ENCODE measurements around the gene VSIR. TPM values are rescaled to one million over a fixed set of nuclear protein-coding genes. Genes with fewer than 3 reads are reported as not detected.

Gene VSIR
- total and polyA plus RNA-seq, 7 donors, result 12.0 to 73.1 (median 40.2) TPM

GRCh38 chr10:71735709-71736569 is 37.4 kb downstream of the VSIR start:
- H3K4me1 ChIP-seq, result peaks cover 0 to 22% (median 12%) of the 10 kb centered on the region in 4 donors

GRCh38 chr10:71734797-71735196 is 38.5 kb downstream of the VSIR start:
- H3K4me3 ChIP-seq, result no peak overlapping the region
- no peaks in the 10 kb centered on the region for H3K36me3 ChIP-seq
- intact Hi-C loops (cut with DNase I), result no loop called here
- 84 to 89% methylated on average over 5 of the region's 5 CpGs for WGBS, 2 donors
- no peak for TF ChIP-seq POLR2A (IDR thresholded peaks at IDR 0.05)
- no peak for TF ChIP-seq POLR2AphosphoS5 (IDR thresholded peaks at IDR 0.05)
- no peak for TF ChIP-seq EP300 (IDR thresholded peaks at IDR 0.05)
- TF ChIP-seq CTCF (IDR thresholded peaks at IDR 0.05), result no peak
- peaks cover 0 to 12% (median 4%) of the 10 kb centered on the region in 4 donors for H3K4me1 ChIP-seq
- H3K27ac ChIP-seq, result no peak overlapping the region
- H3K27me3 ChIP-seq, result no peaks in the 10 kb centered on the region
- H3K9me3 ChIP-seq, result no peaks in the 10 kb centered on the region
- no peak for DNase-seq

More at GRCh38 chr10:71735709-71736569, 37.4 kb downstream of the VSIR start:
- peak overlapping the region in 1 of 4 donors; percentile 23 for H3K27ac ChIP-seq
- TF ChIP-seq CTCF (IDR thresholded peaks at IDR 0.05) (no peak), POLR2A (IDR thresholded peaks at IDR 0.05) (no peak), EP300 (IDR thresholded peaks at IDR 0.05) (no peak), POLR2AphosphoS5 (IDR thresholded peaks at IDR 0.05) (no peak)
- no peaks in the 10 kb centered on the region for H3K27me3 ChIP-seq
- H3K9me3 ChIP-seq, result no peaks in the 10 kb centered on the region
- intact Hi-C loops (cut with DNase I), result no loop called here
- H3K4me3 ChIP-seq, result no peak overlapping the region
- H3K36me3 ChIP-seq, result no peaks in the 10 kb centered on the region
- DNase-seq, result no peak
- 57 to 78% methylated on average over 16 of the region's 16 CpGs for WGBS, 2 donors

GRCh38 chr10:71731791-71732190 is 41.5 kb downstream of the VSIR start:
- TF ChIP-seq POLR2A (IDR thresholded peaks at IDR 0.05) (no peak), CTCF (IDR thresholded peaks at IDR 0.05) (no peak), EP300 (IDR thresholded peaks at IDR 0.05) (no peak), POLR2AphosphoS5 (IDR thresholded peaks at IDR 0.05) (no peak)
- Histone ChIP-seq H3K27me3 (no peaks in the 10 kb centered on the region), H3K36me3 (no peaks in the 10 kb centered on the region), H3K4me1 (peaks cover 0 to 28% (median 28%) of the 10 kb centered on the region in 4 donors), H3K9me3 (no peaks in the 10 kb centered on the region), H3K4me3 (no peak overlapping the region), H3K27ac (no peak overlapping the region)
- intact Hi-C loops (cut with DNase I), result no loop called here
- 92 to 95% methylated on average over 12 of the region's 12 CpGs for WGBS, 2 donors
- DNase-seq, result no peak

GRCh38 chr10:71729161-71729636 is 44.1 kb downstream of the VSIR start:
- peaks cover 0 to 38% (median 32%) of the 10 kb centered on the region in 4 donors for H3K4me1 ChIP-seq
- H3K27me3 ChIP-seq, result no peaks in the 10 kb centered on the region
- H3K9me3 ChIP-seq, result no peaks in the 10 kb centered on the region
- peak overlapping the region; percentile 73 to 82 (median 76) for H3K27ac ChIP-seq
- DNase-seq, result no peak
- intact Hi-C loops (cut with DNase I), result loop anchor here (5.0 kb wide), 1 partner anchor 43 kb away; the partner anchor contains the start of gene VSIR
- TF ChIP-seq POLR2AphosphoS5 (IDR thresholded peaks at IDR 0.05) (no peak), POLR2A (IDR thresholded peaks at IDR 0.05) (no peak), EP300 (IDR thresholded peaks at IDR 0.05) (no peak), CTCF (IDR thresholded peaks at IDR 0.05) (no peak)
- no peaks in the 10 kb centered on the region for H3K36me3 ChIP-seq
- WGBS, 2 donors, result 17 to 41% methylated on average over 10 of the region's 10 CpGs
- no peak overlapping the region for H3K4me3 ChIP-seq
